K562 (cell line): ENCODE results near the gene MARCHF5.

Experiments used
- CEBPG ChIP-seq, 3 experiments: fragments of 200-800 bp in 1 of 3; sonication (Bioruptor generic) in 1 of 3; sonication (generic) in 1 of 3; formaldehyde crosslinking in 1 of 3; IDR thresholded peaks in 2 of 3; conservative IDR thresholded peaks in 1 of 3; 2 replicates each; pipeline versions ENCODE4 v1.6.1 to v1.8.0; 2016 to 2022; ENCODE audit warnings: missing compliant biosample characterization in 2 of 3, missing genetic modification characterization in 2 of 3, mild to moderate bottlenecking in 1 of 3, missing genetic modification reagents in 1 of 3
- FOXA3 ChIP-seq, 2 experiments: fragments of 450-650 bp in 1 of 2; sonication (generic) in 1 of 2; formaldehyde crosslinking; IDR thresholded peaks in 1 of 2; conservative IDR thresholded peaks in 1 of 2; 2 replicates each; pipeline versions ENCODE4 v1.4.0 to v1.8.0; 2020 to 2022; ENCODE audit warnings: mild to moderate bottlenecking in 2 of 2, missing genetic modification reagents in 1 of 2
- KLF6 ChIP-seq: fragments of 250-450 bp; sonication (Bioruptor Pico); IDR thresholded peaks from 2 replicates; pipeline ENCODE4 v1.4.0; 2020; ENCODE audit warnings: mild to moderate bottlenecking, moderate library complexity, borderline replicate concordance
- NR2C2 ChIP-seq, 2 experiments: fragments of 200-800 bp in 1 of 2; sonication (Bioruptor generic) in 1 of 2; sonication (generic) in 1 of 2; formaldehyde crosslinking in 1 of 2; IDR thresholded peaks; 2 replicates each; pipeline versions ENCODE4 v1.6.1 to v1.8.0; 2016 to 2022; ENCODE audit warnings: mild to moderate bottlenecking in 1 of 2, missing compliant biosample characterization in 1 of 2, missing genetic modification characterization in 1 of 2, missing genetic modification reagents in 1 of 2
- PML ChIP-seq: IDR thresholded peaks from 2 replicates; pipeline ENCODE4 v1.6.1; 2012; ENCODE audit warnings: low read length, inconsistent platforms
- POLR3A ChIP-seq: IDR thresholded peaks from 2 replicates; pipeline ENCODE4 v1.6.1; 2011; ENCODE audit warnings: borderline replicate concordance, mild to moderate bottlenecking, moderate library complexity; ENCODE audit not compliant: insufficient read length, insufficient read depth; ENCODE audit errors: extremely low read depth
- SMARCC2 ChIP-seq: fragments of 450-650 bp; IDR thresholded peaks from 2 replicates; pipeline ENCODE4 v1.6.1; 2017; ENCODE audit warnings: antibody characterized with exemption, moderate library complexity, mild to moderate bottlenecking, low read depth
- SMC3 ChIP-seq: conservative IDR thresholded peaks from 2 replicates; pipeline ENCODE4 v1.6.1; 2011; ENCODE audit warnings: low read depth, low read length, improper control_type of control experiment; ENCODE audit not compliant: insufficient read depth
- ZBTB7A ChIP-seq: IDR thresholded peaks from 2 replicates; pipeline ENCODE4 v1.6.1; 2011; ENCODE audit warnings: low read depth, mild to moderate bottlenecking, low read length, moderate library complexity, borderline replicate concordance; ENCODE audit not compliant: control insufficient read depth
- TF ChIP-seq, protein P1 (sequence below): IDR thresholded peaks from 2 replicates; pipeline ENCODE4 v1.6.1; 2012; ENCODE audit warnings: low read depth, low read length, improper control_type of control experiment, borderline replicate concordance

DNA sequence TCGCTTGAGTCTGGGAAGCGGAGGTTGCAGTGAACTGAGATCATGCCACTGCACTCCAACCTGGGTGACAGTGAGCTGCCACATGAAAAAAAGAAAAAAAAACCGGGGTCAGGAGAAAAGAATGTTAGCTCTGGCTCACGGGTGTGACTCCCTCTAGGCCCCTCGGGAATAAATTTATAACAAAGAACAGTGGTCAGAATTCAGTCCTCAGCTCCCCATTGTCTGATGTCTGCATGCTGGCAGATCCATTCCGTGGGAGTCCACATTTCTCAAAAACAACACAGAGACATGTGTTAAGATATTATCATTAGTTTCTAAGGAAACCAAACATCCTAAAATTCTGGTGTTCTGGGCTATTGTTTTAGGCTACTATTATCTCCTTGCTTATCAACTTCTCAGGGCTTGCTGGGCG, 90.6 kb downstream of the MARCHF5 start:
- no peak for TF ChIP-seq SMARCC2
- TF ChIP-seq FOXA3 (CRISPR knock-in tag; conservative IDR thresholded peaks at IDR 0.05 in 1 of 2, IDR thresholded peaks at IDR 0.05 in 1 of 2) = no peak
- TF ChIP-seq, protein P1, sequence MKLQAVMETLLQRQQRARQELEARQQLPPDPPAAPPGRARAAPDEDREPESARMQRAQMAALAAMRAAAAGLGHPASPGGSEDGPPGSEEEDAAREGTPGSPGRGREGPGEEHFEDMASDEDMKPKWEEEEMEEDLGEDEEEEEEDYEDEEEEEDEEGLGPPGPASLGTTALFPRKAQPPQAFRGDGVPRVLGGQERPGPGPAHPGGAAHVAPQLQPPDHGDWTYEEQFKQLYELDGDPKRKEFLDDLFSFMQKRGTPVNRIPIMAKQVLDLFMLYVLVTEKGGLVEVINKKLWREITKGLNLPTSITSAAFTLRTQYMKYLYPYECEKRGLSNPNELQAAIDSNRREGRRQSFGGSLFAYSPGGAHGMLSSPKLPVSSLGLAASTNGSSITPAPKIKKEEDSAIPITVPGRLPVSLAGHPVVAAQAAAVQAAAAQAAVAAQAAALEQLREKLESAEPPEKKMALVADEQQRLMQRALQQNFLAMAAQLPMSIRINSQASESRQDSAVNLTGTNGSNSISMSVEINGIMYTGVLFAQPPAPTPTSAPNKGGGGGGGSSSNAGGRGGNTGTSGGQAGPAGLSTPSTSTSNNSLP = no peak
- no peak for TF ChIP-seq KLF6 (CRISPR knock-in tag)
- TF ChIP-seq ZBTB7A = no peak
- no peak for TF ChIP-seq NR2C2 (CRISPR knock-in tag; IDR thresholded peaks at IDR 0.05)
- no peak for TF ChIP-seq NR2C2 (tag; IDR thresholded peaks at IDR 0.05)
- TF ChIP-seq SMC3 = no peak
- TF ChIP-seq POLR3A = no peak
- TF ChIP-seq CEBPG (CRISPR knock-in tag; IDR thresholded peaks at IDR 0.05) = no peak
- TF ChIP-seq CEBPG (tag; conservative IDR thresholded peaks at IDR 0.05 in 1 of 2, IDR thresholded peaks at IDR 0.05 in 1 of 2) = no peak
- no peak for TF ChIP-seq PML
